ENCODE measurements around the gene SARS1. TPM values are rescaled to one million over a fixed set of nuclear protein-coding genes. Genes with fewer than 3 reads are reported as not detected.
A peak's percentile ranks its signal among the peaks of the same experiment; 100 is the strongest.

SARS1 gene
- total RNA-seq, 4 donors from 2014 or later = 83.2 to 158 (median 102) TPM

DNA sequence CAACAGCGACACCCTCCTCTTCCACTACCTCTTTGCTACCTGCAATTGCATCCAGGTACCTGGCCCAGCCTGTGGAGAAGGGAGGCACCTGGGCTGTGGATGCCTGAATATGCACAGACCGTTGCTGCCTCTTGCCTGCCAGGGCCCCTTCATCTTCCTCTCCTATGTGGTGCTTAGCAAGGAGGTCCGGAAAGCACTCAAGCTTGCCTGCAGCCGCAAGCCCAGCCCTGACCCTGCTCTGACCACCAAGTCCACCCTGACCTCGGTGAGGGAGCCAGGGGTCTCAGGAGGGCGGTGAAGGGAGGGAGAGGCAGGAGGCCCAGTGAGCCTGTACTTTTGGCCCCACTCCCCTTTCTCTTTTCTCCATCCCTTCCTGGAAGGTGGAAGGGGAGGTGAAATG is 57.7 kb downstream of the SARS1 start:
- no peak for TF ChIP-seq POLR2A (IDR thresholded peaks at IDR 0.05)
- TF ChIP-seq, protein P1, sequence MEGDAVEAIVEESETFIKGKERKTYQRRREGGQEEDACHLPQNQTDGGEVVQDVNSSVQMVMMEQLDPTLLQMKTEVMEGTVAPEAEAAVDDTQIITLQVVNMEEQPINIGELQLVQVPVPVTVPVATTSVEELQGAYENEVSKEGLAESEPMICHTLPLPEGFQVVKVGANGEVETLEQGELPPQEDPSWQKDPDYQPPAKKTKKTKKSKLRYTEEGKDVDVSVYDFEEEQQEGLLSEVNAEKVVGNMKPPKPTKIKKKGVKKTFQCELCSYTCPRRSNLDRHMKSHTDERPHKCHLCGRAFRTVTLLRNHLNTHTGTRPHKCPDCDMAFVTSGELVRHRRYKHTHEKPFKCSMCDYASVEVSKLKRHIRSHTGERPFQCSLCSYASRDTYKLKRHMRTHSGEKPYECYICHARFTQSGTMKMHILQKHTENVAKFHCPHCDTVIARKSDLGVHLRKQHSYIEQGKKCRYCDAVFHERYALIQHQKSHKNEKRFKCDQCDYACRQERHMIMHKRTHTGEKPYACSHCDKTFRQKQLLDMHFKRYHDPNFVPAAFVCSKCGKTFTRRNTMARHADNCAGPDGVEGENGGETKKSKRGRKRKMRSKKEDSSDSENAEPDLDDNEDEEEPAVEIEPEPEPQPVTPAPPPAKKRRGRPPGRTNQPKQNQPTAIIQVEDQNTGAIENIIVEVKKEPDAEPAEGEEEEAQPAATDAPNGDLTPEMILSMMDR (IDR thresholded peaks at IDR 0.05) = no peak
- DNase-seq = no peak
- no peaks in the 10 kb centered on the region for H3K27me3 ChIP-seq
- H3K9me3 ChIP-seq = no peaks in the 10 kb centered on the region
- peaks cover 0 to 20% (median 0%) of the 10 kb centered on the region in 4 donors for H3K4me1 ChIP-seq
- no peaks in the 10 kb centered on the region for H3K36me3 ChIP-seq
- no peak overlapping the region for H3K4me3 ChIP-seq
- no peak overlapping the region for H3K27ac ChIP-seq

DNA sequence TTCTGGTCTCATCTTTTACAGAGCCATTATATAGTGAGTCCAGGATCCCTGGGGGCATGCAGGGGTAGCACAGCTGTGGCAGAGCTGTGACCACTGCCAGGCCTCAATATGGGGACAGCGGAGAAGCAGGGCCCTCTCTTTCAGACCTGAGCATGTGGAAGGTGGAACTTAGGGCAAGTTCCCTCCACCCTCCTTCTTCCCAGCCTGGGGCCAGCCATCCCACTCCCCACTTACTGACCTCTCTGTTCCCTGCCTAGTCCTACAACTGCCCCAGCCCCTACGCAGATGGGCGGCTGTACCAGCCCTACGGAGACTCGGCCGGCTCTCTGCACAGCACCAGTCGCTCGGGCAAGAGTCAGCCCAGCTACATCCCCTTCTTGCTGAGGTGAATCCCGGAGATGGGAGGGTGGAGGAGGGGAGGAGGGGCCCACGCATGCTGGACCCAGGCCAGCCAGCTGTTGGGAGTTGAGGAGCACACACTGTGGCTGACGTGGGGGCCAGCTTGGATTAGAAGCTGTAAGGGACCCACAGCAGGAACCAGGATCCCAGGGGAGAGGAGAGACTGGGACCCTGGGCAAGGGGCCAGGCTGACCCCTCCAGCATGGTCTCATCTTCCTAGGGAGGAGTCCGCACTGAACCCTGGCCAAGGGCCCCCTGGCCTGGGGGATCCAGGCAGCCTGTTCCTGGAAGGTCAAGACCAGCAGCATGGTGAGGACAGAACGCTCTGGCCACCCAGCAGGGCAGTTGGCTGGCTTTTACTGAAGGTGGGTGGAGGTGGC is 58.5 kb downstream of the SARS1 start:
- no peaks in the 10 kb centered on the region for H3K36me3 ChIP-seq
- TF ChIP-seq, protein P1 (IDR thresholded peaks at IDR 0.05) = no peak
- H3K9me3 ChIP-seq = no peaks in the 10 kb centered on the region
- H3K4me1 ChIP-seq = peaks cover 0 to 20% (median 0%) of the 10 kb centered on the region in 4 donors
- no peak for DNase-seq
- H3K27me3 ChIP-seq = no peaks in the 10 kb centered on the region
- H3K4me3 ChIP-seq = no peak overlapping the region
- H3K27ac ChIP-seq = no peak overlapping the region

DNA sequence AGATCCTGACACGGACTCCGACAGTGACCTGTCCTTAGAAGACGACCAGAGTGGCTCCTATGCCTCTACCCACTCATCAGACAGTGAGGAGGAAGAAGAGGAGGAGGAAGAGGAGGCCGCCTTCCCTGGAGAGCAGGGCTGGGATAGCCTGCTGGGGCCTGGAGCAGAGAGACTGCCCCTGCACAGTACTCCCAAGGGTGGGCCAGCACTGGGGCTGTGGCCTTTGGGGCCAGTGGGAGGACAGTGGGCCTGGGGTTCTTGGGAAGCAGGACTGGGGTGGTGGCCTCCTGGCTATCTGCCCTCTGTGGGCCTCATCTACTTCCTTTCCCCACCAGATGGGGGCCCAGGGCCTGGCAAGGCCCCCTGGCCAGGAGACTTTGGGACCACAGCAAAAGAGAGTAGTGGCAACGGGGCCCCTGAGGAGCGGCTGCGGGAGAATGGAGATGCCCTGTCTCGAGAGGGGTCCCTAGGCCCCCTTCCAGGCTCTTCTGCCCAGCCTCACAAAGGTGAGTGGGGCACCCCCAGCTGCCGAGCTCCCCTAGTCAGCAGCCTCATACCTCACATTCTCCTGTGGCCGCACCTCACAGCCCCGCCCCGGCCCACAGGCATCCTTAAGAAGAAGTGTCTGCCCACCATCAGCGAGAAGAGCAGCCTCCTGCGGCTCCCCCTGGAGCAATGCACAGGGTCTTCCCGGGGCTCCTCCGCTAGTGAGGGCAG is 59.3 kb downstream of the SARS1 start:
- Histone ChIP-seq H3K27ac (no peak overlapping the region), H3K4me3 (no peak overlapping the region), H3K4me1 (peaks cover 0 to 23% (median 2%) of the 10 kb centered on the region in 4 donors), H3K36me3 (no peaks in the 10 kb centered on the region), H3K27me3 (no peaks in the 10 kb centered on the region), H3K9me3 (no peaks in the 10 kb centered on the region)
- DNase-seq = no peak
- TF ChIP-seq, protein P1 (IDR thresholded peaks at IDR 0.05) = no peak
- TF ChIP-seq POLR2A (IDR thresholded peaks at IDR 0.05) = no peak

DNA sequence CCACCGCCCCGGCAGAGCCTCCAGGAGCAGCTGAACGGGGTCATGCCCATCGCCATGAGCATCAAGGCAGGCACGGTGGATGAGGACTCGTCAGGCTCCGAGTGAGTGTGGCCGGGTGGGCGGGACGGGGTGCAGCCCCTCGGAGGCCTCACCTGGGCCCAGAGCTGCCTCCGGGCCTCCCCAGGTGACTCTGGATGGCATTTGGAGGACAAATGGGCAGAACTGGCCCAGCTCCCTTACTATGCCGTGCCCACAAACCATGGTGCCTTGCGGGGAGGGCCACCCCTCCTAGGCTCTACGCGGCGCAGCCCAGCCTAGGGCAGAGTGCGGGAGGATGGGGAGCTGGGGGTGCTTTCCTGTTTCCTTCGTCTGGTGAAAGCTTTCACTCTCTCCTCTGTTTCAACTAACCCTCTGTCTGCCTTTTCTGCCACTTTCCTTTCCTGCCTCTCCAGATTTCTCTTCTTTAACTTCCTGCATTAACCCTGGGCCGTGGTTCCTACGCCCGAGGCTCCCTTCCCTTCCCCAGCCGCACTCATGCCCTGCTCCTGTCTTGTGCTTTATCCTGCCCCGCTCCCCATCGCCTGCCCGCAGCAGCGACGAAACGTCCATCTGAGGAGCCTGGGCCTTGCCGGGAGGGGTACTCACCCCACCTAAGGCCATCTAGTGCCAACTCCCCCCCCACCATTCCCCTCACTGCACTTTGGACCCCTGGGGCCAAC is 60.0 kb downstream of the SARS1 start:
- TF ChIP-seq, protein P1 (IDR thresholded peaks at IDR 0.05) = no peak
- no peak for TF ChIP-seq POLR2A (IDR thresholded peaks at IDR 0.05)
- Histone ChIP-seq H3K27ac (no peak overlapping the region), H3K4me3 (no peak overlapping the region), H3K36me3 (no peaks in the 10 kb centered on the region), H3K9me3 (no peaks in the 10 kb centered on the region), H3K4me1 (peaks cover 0 to 23% (median 2%) of the 10 kb centered on the region in 4 donors), H3K27me3 (no peaks in the 10 kb centered on the region)
- no peak for DNase-seq

DNA sequence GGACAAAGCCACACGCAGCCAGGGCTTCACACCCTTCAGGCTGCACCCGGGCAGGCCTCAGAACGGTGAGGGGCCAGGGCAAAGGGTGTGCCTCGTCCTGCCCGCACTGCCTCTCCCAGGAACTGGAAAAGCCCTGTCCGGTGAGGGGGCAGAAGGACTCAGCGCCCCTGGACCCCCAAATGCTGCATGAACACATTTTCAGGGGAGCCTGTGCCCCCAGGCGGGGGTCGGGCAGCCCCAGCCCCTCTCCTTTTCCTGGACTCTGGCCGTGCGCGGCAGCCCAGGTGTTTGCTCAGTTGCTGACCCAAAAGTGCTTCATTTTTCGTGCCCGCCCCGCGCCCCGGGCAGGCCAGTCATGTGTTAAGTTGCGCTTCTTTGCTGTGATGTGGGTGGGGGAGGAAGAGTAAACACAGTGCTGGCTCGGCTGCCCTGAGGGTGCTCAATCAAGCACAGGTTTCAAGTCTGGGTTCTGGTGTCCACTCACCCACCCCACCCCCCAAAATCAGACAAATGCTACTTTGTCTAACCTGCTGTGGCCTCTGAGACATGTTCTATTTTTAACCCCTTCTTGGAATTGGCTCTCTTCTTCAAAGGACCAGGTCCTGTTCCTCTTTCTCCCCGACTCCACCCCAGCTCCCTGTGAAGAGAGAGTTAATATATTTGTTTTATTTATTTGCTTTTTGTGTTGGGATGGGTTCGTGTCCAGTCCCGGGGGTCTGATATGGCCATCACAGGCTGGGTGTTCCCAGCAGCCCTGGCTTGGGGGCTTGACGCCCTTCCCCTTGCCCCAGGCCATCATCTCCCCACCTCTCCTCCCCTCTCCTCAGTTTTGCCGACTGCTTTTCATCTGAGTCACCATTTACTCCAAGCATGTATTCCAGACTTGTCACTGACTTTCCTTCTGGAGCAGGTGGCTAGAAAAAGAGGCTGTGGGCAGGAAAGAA is 61.1 kb downstream of the SARS1 start:
- Histone ChIP-seq H3K36me3 (no peaks in the 10 kb centered on the region), H3K4me1 (peaks cover 0 to 23% (median 2%) of the 10 kb centered on the region in 4 donors), H3K27ac (peak overlapping the region in 1 of 4 donors; percentile 15), H3K9me3 (no peaks in the 10 kb centered on the region), H3K4me3 (no peak overlapping the region), H3K27me3 (no peaks in the 10 kb centered on the region)
- peak in 2 of 3 donors; percentile 64 to 66 for DNase-seq
- TF ChIP-seq, protein P1 (IDR thresholded peaks at IDR 0.05) = no peak
- no peak for TF ChIP-seq POLR2A (IDR thresholded peaks at IDR 0.05)

Measured in Peyer's patch (tissue), 4 donors.